ENCODE measurements around the gene LDOC1. TPM values are rescaled to one million over a fixed set of nuclear protein-coding genes. Genes with fewer than 3 reads are reported as not detected.

The LDOC1 gene
- polyA plus RNA-seq, 12 donors, result 33.5 to 54.1 (median 44.8) TPM; not detected in 1

Other genes starting within 250 kb of the LDOC1 start
- under 1 TPM in 1 of 12 donors, not detected in 11; 0.47 TPM for gene SPANXB1, start 174.5 kb downstream of the LDOC1 start, polyA plus RNA-seq (ENCODE audit: insufficient read length in 12 of 12)
- under 1 TPM in 1 of 12 donors, not detected in 11; 0.50 TPM for gene SPANXC, start 65.4 kb upstream of the LDOC1 start, polyA plus RNA-seq (ENCODE audit: insufficient read length in 12 of 12)